Measurements from ENCODE around the gene STUM.

DNA sequence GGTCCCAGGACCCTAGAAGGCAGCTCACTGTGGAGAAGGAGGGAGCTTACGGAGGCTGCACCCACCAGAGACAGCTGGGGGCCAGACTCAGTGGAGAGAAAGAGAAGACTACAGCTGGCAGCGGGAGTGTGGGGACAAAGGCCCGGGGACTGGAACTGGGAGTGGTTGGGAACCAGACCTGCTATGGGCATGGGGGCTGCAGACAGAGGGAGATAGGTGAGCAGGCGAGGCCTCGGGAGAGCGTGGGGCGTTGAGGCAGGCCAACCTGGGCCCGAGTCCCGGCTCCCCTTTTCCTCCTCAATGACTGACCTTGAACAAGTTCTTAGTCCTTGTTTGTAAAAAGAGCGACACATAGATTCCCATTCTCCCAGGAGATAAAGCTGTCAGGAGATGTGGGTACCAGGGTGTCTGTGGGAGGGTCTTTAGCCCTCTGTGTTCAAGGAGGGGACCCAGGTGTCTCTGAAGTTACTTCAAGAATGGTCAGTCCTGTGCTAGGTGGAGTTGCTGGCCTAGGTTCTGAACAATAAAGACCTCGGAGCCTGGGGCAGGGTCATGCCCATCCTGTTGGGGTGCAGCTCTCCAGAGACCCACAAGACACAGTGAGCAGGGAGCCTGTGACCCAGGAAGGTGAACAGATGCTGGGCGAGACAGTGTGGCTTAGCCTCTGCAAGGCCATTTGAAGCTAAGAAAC, 102.6 kb downstream of the STUM start:
- TF ChIP-seq POLR2A (IDR thresholded peaks at IDR 0.05; ENCODE audit: low read depth, low read length) (no peak), POLR2AphosphoS5 (IDR thresholded peaks at IDR 0.05; ENCODE audit: low read depth, low read length) (no peak), PAX5 (IDR thresholded peaks at IDR 0.05; ENCODE audit: insufficient read depth, low read length, severe bottlenecking) (no peak), SPI1 (IDR thresholded peaks at IDR 0.05; ENCODE audit: low read depth, low read length) (no peak), TAF1 (IDR thresholded peaks at IDR 0.05; ENCODE audit: low read depth, low read length) (no peak)

Measured in GM12891 (cell line).